ENCODE results near the gene NVL.

Gene NVL

GRCh38 chr1:224183591-224184312, 146.2 kb downstream of the NVL start (continued):
- TF ChIP-seq BCL6B (tag by site-specific recombination; IDR thresholded peaks at IDR 0.05) (no peak), GLI4 (tag by site-specific recombination; IDR thresholded peaks at IDR 0.05) (no peak; the same call in 1 of the 2 replicates), ZBTB11 (tag by site-specific recombination; conservative IDR thresholded peaks at IDR 0.05; ENCODE audit: low read depth) (0 out of 2 replicates have a peak, but pooled peaks have one; percentile 22), REST (tag by site-specific recombination; IDR thresholded peaks at IDR 0.05) (no peak; the same call in none of the 2 replicates), KLF10 (tag by site-specific recombination; IDR thresholded peaks at IDR 0.05) (no peak; the same call in none of the 2 replicates), ZNF146 (tag by site-specific recombination; IDR thresholded peaks at IDR 0.05) (0 out of 2 replicates have a peak, but pooled peaks have one; percentile 9), KLF8 (tag by site-specific recombination; IDR thresholded peaks at IDR 0.05) (no peak; the same call in 1 of the 2 replicates), TRIM28 (IDR thresholded peaks at IDR 0.05; ENCODE audit: borderline replicate concordance, low read length) (no peak), ZFP69B (tag by site-specific recombination; IDR thresholded peaks at IDR 0.05) (peak; percentile 72; the same call in 1 of the 2 replicates), KLF7 (tag by site-specific recombination; IDR thresholded peaks at IDR 0.05; ENCODE audit: borderline replicate concordance) (peak; percentile 95; the same call in 1 of the 2 replicates), ZNF311 (tag by site-specific recombination; IDR thresholded peaks at IDR 0.05; ENCODE audit: borderline replicate concordance) (no peak), ZIC2 (tag by site-specific recombination; IDR thresholded peaks at IDR 0.05) (peak; percentile 51), ZNF677 (tag by site-specific recombination; IDR thresholded peaks at IDR 0.05) (peak; percentile 6; the same call in 1 of the 2 replicates), ZNF211 (tag by site-specific recombination; IDR thresholded peaks at IDR 0.05; ENCODE audit: low read depth) (no peak), ZNF157 (tag by site-specific recombination; IDR thresholded peaks at IDR 0.05) (no peak), ZNF704 (tag by site-specific recombination; IDR thresholded peaks at IDR 0.05) (peak; percentile 90), GFI1B (tag by site-specific recombination; IDR thresholded peaks at IDR 0.05) (no peak), WT1 (tag by site-specific recombination; IDR thresholded peaks at IDR 0.05) (no peak; the same call in 1 of the 2 replicates), ZNF335 (tag by site-specific recombination; conservative IDR thresholded peaks at IDR 0.05) (peak; percentile 100), ZNF768 (tag by site-specific recombination; IDR thresholded peaks at IDR 0.05) (no peak), ZNF585B (tag by site-specific recombination; IDR thresholded peaks at IDR 0.05) (no peak), ZNF184 (tag by site-specific recombination; IDR thresholded peaks at IDR 0.05) (no peak), ZNF843 (tag by site-specific recombination; IDR thresholded peaks at IDR 0.05) (no peak; the same call in 1 of the 2 replicates), PBX3 (CRISPR knock-in tag; IDR thresholded peaks at IDR 0.05) (no peak), ZNF624 (tag by site-specific recombination; IDR thresholded peaks at IDR 0.05) (no peak), ZSCAN5A (tag by site-specific recombination; IDR thresholded peaks at IDR 0.05) (peak; percentile 62), ZNF391 (tag by site-specific recombination; IDR thresholded peaks at IDR 0.05; ENCODE audit: borderline replicate concordance, low read depth) (no peak), ZNF221 (tag by site-specific recombination; IDR thresholded peaks at IDR 0.05; ENCODE audit: borderline replicate concordance) (no peak)

Measured in HEK293 (cell line).